Stimulated activated naive CD8-positive, alpha-beta T cell treated with anti-CD3 and anti-CD28 coated beads, Interleukin-15, amount 100 ng/mL, for 72 hours (primary cell): ENCODE data around the gene ENOPH1.
A peak's percentile ranks its signal among the peaks of the same experiment; 100 is the strongest.

Experiments
- ATAC-seq: fragments of 150-1000 bp; cut with Tn5 transposase; 2 replicates; pipeline ENCODE4 v1.10.0; 2021; ENCODE audit warnings: mild to moderate bottlenecking, moderate library complexity
- DNase-seq, 2 donors: peaks; one replicate each; pipeline ENCODE4 v3.0.0; 2021 to 2022
- H3K27ac Mint-ChIP-seq, 2 donors: one replicate each; pipeline ENCODE4 v1.8.0; 2022; ENCODE audit warnings: mild to moderate bottlenecking in 2 of 2, mixed read lengths in 2 of 2, moderate library complexity in 2 of 2
- H3K27me3 Mint-ChIP-seq: one replicate; pipeline ENCODE4 v1.8.0; 2022; ENCODE audit warnings: mixed read lengths
- H3K4me1 Mint-ChIP-seq: one replicate; pipeline ENCODE4 v1.8.0; 2022; ENCODE audit warnings: mild to moderate bottlenecking, mixed read lengths
- H3K4me3 Mint-ChIP-seq, 2 donors: one replicate each; pipeline ENCODE4 v1.8.0; 2022; ENCODE audit warnings: mild to moderate bottlenecking in 2 of 2, mixed read lengths in 2 of 2, moderate library complexity in 1 of 2
- H3K9me3 Mint-ChIP-seq, 2 donors: one replicate each; pipeline ENCODE4 v1.8.0; 2022; ENCODE audit warnings: mixed read lengths in 2 of 2

Gene ENOPH1

GRCh38 chr4:82508011-82508410 is 77.6 kb downstream of the ENOPH1 start:
- H3K4me3 Mint-ChIP-seq = no peak overlapping the region
- no peak for ATAC-seq
- peak overlapping the region in 1 of 2 donors; percentile 41 for H3K27ac Mint-ChIP-seq
- no peak for DNase-seq
- peaks cover 7% of the 10 kb centered on the region for H3K4me1 Mint-ChIP-seq
- H3K9me3 Mint-ChIP-seq = no peaks in the 10 kb centered on the region
- H3K27me3 Mint-ChIP-seq = peaks cover 10% of the 10 kb centered on the region

DNA sequence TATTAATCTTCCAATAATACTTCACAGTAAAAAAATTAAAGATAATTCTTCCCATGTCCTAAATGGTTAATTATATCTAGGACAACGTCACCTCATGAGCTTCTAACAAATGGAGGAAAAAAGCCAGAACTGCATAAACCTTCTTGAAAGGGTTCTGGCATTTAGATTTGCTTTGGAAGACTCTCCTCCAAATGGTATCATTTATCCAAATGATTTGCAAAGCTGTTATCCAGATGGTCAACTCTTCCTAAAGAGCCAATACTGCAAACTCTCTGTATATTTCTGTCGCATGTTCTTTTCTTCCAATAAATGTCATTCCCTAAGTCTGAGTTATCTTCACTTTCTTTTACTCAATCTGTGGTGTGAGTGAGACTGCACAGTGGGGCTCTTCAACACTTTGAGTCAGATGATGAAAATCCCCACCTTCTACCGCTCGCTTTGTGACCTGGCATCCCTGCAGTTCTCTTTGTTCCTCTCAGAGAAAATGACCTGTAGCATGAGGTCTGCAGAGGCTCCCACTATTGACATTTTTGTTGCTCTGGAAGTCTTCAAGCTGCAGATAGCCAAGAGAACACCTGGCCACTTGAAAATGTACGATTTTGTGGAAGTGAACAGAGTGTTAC is 78.5 kb downstream of the ENOPH1 start:
- peaks cover 19% of the 10 kb centered on the region for H3K27me3 Mint-ChIP-seq
- DNase-seq (no peak), ATAC-seq (peak; percentile 60)
- H3K4me3 Mint-ChIP-seq = peak overlapping the region in 1 of 2 donors; percentile 1
- H3K4me1 Mint-ChIP-seq = peaks cover 7% of the 10 kb centered on the region
- no peak overlapping the region for H3K27ac Mint-ChIP-seq
- H3K9me3 Mint-ChIP-seq = no peaks in the 10 kb centered on the region

GRCh38 chr4:82510216-82510615 is 79.8 kb downstream of the ENOPH1 start:
- ATAC-seq = no peak
- Mint-ChIP-seq H3K4me1 (peaks cover 7% of the 10 kb centered on the region), H3K9me3 (no peaks in the 10 kb centered on the region), H3K27me3 (peaks cover 24% of the 10 kb centered on the region), H3K27ac (no peak overlapping the region), H3K4me3 (no peak overlapping the region)
- DNase-seq = no peak
